GM21390 (cell line): ENCODE data around the gene CDK2AP2.
"Not testable (repeated sequence)": the region's sequence is repeated elsewhere in the genome, so short reads cannot be mapped to it uniquely, and the experiment has no call there.

Source experiments
- ATAC-seq: cut with Tn5 transposase; IDR thresholded peaks from one replicate; pipeline ENCODE4 v1.9.1; 2021; ENCODE audit not compliant: unreplicated experiment

Gene CDK2AP2

DNA sequence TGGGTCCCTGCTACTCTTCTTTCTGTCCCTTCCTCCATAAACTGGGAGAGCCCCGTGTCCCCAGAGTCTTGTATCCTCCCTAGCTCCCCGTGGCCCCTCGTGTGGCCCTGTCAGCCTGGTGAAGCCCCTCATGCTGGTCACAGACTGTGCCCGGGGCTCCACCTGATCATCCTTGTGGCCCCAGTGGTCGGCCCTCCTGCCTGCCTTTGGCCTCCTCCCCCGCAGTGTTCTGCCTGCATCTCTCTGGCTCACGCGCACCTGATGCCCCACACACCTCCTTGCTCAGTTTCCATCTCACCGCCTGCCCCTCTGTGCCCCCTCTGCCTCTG lies 16.5 kb upstream of the CDK2AP2 start:
- no peak for ATAC-seq

DNA sequence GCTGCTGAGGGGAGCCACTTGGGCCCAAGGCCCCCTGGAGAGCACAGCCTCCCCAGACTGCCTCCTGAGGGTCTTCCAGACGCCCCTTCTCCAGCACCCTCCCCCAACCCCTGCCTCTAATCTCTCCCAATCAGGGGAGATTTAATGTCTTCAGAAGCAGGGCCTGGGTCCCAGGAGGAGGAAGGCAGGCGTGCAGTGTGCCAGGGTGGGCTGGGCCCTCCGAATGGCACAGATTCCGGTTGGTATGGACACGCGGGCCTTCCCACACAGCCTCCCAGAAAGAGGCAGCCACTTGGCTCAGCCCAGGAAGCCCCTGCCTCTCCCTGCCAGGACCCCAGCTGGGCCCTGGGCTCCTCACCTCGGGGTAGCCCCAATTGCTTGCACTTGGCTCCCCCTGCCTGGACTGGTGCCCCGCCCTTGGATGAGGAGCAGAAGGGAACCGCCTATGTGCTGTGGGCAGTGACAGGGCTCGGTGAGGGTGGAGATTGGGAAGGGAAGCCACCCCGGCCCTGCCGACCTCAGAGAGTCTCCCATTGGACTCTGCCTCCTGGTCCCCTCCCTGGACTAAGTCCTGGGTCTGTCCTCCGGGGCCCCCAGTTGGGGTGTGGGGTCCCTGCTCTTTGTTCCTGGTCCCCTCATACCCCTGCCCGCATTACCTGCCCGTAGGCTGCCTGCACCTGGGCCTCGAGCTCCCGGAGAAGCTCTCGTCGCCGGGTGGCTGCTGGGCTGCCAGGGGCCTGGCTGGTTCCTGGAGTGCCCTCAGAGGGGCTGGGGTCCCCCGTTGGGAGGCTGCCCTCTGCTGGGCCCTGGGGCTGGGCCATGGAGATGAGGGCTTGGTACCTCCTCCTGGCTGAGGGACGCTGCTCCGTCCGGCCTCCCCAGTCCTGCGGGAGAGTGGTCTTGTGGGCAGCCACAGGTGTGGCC lies 15.9 kb upstream of the CDK2AP2 start:
- ATAC-seq: no peak

DNA sequence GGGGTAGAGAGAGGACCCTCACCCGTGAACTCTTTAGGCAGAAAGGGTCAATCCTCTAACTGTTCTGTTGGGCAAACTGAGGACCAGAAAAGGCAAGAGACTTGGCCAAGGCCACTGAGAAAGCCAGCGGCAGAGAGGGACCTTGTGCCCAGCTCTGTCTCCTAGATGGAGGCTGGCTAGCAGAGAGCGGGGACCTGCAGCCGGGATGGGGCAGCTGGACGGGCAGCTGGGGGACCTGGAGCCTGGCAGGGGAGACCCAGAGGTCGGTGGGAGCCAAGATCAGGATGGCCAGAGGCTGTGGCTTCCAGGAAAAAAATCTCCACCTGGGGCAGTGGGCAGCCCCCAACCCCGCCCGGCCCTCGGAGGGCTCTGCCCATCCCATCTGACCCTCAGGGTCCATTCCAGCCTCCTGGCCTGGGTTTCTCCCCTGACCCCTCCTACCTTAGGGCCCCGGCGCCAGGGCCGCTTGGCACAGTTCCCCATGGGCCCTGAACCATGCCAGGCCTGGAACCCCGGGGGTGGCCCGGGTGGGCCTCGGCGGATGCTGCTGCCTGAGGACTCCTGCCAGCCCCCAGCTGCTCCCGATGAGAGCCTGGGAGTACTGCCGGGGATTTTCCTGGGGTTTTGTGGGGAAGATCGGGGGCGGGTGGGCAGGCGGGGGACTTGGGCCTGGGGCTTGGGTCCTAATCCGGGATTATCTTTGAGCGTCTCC lies 15.0 kb upstream of the CDK2AP2 start, which contains the start of gene CABP2:
Gene CABP2, minus strand, starts transcription at position 603 of the 712 bp plus-strand sequence. Its CDS starts 120 bp downstream, at position 483.
- ATAC-seq: no peak

DNA sequence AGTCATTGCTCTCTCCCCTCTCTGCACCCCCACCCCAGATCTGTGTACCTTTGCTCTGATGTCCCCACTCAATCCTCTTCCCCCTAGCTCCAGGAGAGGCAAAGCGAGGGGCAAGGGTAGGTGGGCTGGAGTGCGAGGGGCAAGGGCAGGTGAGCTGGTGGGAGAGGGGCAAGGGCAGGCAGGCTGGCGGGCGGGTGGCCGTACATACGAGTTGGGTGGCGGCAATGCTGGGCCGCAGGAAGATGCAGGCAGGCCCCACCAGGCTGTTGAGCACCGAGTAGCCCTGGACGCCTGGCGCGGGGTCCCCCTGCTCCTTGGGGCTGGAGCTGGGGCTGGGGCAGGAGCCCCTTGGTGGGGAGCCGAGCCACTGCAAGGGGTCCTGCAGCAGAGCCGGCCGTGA lies 14.4 kb upstream of the CDK2AP2 start:
- no peak for ATAC-seq

DNA sequence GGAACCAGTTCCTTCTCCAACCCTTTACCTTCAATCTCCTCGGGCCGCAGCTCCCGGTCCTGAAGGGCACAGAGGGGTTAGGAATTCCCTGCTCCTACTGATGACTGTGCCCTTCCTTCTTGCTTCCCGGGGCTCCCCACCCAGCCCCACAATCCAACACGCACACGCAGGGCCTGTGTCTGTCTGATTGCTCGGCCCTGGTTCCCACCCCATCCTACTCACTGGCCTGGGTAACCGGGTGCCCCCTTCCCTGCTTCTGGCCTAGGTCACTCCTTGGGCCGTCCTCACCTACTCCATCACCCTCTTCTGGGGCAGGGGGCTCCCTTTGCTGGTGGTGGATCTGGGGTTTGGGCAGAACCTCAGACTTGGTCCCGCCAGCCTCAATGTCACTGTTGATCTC lies 14.0 kb upstream of the CDK2AP2 start:
- ATAC-seq: no peak

DNA sequence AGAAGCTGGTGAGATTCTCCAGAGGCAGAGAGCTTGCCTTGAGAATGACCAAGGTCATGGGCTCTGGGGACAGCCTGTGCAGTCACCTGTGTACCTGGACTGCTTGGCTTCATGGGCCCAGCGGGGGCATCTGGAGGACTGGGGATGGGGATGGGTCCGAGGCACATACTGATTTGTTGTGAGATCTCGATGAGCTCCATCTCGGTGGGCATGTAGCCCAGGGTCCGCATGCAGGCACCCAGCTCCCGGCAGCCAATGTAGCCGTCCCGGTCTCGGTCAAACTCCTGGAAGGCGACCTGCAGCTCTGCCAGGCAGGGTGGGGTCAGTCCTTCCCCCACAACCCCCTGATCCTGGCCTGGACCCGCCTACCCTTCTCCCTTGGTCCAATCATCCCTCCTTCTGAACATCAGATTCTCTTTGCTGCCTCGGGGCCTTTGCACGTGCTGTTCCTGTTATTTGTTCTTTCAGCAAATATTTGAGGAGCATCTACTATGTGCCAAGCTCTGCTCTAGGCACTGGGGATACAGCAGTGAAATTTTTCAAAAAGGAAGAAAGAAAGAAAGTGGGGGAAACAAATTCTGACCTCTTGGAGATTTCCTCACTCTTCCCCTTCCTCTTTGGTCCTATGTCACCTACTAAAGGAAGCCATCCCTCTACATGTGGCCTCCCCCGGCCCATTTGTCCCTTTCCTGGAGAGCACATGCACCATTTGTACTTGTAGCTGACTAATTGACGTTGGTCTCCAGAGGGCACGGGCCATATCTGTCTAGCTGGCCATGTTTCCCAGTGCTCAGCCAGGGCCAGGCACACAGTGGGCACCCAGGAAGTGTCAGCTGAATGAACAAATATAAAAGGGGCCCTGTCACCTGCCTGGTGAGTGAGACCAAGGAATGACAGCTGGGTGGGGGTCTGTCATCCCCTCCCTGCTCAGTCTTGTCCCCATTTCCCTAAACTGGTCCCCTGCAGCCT lies 13.2 kb upstream of the CDK2AP2 start:
- ATAC-seq: no peak

DNA sequence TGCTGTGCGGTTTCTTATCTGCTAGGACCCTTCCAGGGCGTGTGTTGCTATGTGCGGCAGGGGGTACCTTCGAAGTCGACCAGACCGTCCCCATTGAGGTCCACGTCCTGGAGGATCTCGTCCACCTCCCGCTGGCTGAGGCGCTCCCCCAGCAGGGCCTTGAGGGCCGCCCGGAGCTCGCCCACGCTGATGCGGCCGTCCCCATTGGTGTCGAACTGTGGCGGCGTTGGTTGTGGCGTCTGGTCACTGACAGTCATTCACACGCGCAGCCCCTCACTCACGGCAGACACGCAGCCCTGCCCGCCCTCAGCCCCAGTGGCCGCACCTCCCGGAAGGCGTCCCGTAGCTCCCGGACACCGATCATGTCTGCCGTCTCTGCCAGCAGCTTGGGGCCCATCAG lies 11.8 kb upstream of the CDK2AP2 start:
- no peak for ATAC-seq

DNA sequence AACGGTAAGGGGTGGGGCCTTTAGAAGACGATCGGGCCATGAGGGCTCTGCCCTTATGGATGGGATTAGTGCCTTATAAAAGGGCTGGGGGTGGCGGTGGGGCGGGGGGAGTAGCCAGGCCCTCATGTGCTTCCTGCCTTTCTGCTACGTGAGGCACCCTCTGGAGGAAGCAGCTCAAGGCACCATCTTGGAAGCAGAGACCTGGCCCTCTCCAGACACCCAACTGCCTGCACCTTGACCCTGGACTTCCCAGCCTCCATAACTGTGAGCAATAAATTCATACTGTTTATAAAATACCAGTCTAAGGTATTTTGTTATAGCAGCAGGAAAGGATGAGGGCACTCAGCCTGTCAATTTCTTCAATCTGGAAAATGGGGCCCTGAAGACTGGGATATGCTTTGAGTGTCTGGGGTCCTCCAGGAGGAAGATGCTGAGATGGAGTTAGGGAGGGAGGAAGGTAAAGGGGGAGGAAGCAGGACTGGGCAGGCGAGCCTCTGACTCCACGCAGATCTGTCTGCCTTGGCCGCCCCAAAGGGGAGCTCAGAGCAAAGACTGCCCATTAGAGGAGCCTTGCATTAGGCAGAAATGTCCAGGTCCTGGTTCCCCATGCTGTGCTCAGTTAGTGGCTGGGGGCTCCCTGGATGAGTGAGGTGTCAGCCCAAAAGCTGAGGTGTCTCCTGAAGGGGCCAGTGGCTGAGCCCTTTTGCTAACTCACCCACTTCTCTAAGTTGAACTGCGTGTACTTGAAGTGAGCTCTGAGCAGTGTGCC lies 10.0 kb upstream of the CDK2AP2 start:
- no peak for ATAC-seq

DNA sequence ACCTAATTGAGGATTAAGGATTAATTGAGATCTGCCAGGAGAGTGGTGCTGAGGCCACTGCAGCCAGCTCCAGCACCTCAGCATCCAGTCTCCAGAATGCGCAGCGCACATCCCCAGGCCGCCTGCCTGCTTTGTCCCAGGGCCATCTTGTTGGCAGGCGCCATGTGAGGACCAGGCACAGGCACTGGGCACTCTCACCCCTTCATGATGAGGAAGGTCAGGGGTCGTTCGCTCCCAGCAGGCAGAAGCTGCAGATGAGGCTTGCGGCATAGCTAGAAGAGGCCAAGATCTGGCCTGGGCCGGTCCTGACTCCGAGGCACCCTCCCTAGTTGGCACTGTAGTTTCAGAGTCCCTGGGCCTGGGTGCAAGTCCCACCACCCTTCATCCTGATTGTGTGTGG lies 8.8 kb upstream of the CDK2AP2 start:
- no peak for ATAC-seq

DNA sequence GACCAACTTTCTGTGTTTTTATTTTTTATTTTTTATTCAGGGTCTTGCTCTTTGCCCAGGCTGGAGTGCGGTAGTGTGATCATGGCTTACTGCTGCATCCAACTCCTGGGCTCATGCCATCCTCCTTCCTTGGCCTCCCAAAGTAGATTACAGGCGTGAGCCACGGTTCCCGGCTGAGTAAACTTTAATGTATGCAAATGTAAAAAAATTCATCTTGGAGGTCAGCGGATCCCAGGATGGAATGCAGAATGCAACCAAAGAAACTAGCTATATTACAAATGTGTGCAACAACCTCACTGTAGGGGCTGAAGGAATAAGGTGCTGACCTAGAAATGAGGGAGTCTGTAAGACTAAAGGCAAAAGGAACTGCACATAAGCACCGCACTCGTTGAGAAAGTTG lies 6.2 kb upstream of the CDK2AP2 start:
- ATAC-seq: no peak

DNA sequence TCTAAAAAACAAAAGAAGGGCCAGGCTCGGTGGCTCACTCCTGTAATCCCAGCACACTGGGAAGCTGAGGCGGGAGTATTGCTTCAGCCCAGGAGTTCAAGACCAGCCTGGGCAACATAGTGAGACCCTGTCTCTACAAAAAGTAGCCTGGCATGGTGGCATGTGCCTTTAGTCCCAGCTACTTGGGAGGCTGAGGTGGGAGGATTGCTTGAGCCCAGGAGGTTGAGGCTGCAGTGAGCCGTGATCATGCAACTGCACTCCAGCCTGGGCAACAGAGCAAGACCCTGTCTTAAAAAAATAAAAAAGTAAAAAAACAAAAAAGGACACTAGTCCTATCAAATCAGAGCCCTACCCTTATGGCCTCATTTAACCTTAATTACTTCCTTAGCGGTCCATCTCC lies 3.6 kb upstream of the CDK2AP2 start:
- ATAC-seq: not testable (repeated sequence)

DNA sequence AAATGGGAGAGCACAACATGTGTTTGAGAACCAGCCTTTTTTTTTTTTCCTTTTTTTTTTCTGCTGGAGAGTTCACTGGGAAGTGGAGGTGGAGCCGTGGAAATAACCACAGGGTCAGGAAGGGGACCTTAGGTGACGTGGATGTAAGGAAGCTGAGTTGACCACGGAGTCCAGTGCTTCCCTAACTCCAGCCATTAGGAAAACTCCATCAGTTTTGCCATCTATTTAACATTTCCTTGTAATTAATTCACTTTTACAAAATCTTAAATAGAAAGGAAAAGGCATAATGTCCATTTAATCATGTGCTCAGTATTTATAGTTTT lies 2.0 kb upstream of the CDK2AP2 start:
- no peak for ATAC-seq

DNA sequence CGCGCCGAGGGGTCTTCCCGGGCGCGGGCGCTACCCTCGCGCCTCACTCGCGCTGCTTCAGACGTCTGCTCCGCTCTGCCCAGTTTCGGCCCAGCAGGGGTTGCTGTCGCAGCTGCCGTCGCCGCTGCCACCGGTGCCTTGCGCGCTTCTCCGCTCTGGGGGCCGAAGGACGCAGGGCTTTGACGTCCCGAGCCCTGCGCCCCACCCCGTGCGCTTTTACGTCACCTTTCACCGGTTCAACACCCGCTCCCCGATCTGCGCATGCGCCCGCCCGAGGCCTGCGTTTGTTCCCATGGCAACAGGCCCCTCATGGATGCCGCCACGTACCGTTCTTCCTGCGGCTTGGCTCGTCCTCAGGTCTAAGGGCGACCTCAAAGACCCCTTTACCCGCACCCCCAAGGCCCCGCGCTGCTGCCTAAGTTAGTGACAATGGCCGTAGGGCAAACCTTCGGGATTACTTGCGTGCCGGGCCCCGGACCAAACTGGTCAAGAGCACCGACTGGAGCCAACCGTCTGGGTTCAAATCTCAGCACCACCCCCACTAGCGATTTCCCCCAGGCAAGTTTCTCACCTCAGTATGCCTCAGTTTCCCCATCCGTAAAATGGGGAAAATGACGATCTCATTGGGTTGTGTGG lies 642 bp upstream of the CDK2AP2 start:
- peak; percentile 38 for ATAC-seq

DNA sequence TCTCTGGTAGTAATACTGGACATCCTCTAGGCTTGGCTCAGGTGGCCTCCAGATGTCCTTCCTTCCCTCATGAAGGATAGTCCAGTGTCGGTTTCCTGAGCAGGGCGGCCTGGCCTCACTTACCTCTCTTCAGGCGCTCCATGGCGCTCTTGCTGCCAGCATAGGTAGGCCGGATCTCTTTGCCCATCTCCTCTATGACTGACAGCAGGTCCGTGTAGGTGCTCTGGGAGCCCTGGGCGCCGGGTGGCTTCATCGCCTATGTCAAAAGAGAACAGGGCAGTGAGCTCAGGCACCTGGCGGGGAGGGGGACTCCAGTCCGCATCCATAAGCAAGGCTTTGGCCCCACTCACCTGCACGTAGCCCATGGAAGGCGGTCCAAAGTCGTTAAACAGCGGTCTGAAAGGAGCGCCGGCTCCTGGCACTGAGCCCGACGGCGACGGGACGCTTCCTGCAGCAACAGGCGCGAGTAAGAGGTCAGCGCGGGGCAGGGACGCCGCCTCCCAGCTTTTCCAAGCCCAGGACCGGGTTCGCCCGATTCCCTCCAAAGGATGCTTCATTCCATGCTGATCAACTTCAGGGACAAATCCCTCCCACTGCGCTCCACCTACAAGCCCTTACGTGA lies 609 bp downstream of the CDK2AP2 start:
- ATAC-seq: no peak

DNA sequence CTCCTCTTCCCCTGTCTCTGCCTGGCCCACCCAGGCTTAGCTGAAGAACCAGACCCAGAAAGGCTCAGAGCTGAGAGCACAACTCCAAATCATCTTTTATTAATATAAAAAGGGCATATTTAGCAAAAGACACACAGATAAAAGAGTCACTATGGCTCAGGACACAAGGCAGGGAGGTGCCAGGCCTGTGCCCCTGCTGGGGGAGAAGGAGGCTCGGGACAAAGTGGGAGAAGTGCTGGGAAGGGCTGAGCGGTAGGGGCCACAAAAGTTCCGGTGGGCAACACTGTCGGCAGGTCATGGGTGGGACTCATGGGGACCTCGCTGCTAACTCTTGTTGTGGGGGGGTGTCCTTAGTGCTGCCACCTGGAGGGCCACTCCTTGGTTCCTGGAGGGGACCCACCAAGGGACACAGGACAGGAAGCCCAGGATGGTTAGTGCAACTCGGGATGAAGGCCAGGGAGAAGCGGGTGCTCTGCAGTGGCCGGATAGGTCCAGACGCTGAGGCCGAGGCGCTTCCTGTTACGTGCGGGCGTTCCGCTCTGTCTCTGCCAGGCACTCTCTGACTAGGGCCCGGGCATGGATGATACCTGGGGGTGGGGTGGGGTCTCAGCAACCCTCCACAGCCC lies 1.4 kb downstream of the CDK2AP2 start:
- no peak for ATAC-seq

DNA sequence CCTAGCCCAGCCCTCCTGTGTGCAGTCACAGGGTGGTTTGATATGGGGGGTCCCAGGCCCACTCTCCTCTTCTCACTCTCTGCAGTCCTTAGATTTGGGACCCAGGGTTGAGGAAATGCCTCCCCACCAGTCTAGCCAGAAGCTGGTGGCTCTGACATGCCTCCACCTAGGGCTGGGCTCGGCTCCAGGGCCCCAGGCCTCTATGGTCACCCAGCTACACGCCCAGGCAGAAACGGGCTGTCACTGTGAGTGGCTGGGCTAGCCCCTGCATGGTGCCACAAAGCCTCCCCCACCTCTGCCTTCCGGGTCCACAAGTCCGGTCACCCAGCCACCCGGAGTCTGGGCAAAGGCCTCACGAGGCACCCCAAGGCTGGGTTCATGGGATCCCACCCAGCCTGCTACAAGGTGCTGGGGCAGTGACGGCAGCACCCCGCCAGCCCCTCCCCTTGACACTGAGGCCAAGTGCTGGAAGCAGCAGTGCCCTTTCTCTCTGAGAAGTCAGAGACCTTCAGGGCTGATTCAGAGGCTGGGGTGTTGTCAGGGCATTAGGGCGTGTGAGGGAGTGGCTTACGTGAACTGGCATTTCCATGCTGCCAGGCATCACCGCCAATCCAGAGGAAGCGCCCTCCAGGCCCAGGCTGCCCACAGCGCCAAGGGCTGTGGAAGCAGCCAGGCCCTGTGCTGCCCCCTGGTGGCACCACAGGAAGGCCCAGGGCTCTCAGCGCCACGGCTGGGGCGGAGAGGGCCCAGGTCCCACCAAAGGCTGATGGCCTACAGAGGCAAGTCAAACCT lies 2.2 kb downstream of the CDK2AP2 start:
- no peak for ATAC-seq

DNA sequence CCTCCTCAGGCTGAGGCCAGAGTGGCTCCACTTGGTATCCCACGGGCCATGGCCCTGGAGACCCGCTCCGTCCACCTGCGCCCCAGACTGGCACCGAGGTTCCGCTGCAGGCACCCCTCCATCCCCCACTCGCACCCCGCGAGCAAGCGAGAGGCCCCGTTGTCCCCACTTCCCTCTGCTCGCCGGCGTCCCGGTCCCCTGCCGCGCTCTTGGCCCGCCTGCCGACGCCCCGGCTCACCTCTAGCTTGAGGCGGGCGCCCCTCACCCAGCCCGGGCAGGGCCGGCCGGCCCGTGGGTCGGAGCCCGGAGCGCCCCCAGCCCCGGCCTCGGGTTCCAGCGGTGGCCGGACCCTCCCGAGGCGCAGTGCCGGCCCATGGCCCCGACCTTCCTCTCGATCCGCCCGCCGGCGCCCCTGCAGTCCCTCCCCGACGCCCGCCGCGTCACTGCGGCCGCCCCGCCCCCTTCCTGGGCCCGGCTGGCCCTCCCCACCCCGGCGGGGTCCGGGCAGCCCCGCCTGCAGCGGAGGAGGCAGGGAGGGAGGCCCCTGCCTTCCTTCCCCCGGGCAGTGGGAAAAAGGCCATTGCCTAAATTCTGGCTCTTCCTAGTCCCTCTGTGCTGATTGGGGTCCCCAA lies 2.9 kb downstream of the CDK2AP2 start, which contains the start of gene PITPNM1:
Gene PITPNM1, minus strand, starts transcription at position 414 of the 632 bp plus-strand sequence. CDS start 1,183 bp downstream, outside the sequence.
- ATAC-seq: no peak
